HL-60/S4 treated with retinoic acid at 250 ng/mL for 4 days and 3 days (cell line): ENCODE results near the gene CAPG.
"Not testable (repeated sequence)": the region's sequence is repeated elsewhere in the genome, so short reads cannot be mapped to it uniquely, and the experiment has no call there.

Source experiments
- in situ Hi-C: fragments of 300-500 bp; cut with MboI; formaldehyde crosslinking; loops from 2 replicates; pipeline ENCODE4 v1.7.0; 2022; ENCODE audit warnings: low sequenced_read_pairs

Gene CAPG

DNA sequence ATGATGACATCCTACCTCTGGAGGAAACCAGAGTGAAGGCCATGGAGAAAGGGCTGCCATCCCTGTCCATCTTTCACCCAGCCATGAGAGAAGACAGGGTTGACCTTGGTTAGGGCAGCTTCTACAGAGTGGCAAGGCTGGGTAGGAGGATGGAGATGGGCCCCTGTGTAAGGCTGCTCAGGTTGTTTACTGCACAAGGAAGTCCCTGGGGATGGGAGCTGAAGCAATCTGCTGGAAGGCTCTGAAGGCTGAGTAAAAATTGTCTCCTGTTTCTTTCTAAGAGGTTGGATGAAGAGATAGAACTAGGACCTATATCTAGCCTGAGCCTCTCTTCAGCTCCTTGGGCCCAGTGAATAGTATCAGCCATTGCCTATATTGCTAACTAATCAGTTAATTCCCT is 41.2 kb downstream of the CAPG start:
- in situ Hi-C loops: no loop called here

DNA sequence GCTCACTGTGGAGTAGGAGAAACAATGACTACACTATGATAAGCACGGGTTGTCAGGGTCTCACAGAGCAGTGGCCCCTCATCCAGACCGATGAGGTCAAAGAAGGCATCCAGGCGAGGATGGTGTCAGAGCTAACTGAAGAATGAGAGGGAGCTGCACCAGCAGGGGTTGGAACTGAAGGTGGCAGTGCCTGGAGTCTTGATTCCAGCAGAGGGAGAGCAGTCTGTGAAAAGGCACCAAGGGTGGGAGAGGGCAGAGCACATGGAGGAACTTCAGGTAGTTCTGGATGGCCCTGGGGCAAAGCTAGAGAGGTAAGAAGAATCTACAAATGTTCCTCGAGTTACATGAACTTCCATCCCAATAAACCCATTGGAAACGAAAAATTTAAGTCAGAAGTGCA is 43.0 kb downstream of the CAPG start:
- in situ Hi-C loops: no loop called here

DNA sequence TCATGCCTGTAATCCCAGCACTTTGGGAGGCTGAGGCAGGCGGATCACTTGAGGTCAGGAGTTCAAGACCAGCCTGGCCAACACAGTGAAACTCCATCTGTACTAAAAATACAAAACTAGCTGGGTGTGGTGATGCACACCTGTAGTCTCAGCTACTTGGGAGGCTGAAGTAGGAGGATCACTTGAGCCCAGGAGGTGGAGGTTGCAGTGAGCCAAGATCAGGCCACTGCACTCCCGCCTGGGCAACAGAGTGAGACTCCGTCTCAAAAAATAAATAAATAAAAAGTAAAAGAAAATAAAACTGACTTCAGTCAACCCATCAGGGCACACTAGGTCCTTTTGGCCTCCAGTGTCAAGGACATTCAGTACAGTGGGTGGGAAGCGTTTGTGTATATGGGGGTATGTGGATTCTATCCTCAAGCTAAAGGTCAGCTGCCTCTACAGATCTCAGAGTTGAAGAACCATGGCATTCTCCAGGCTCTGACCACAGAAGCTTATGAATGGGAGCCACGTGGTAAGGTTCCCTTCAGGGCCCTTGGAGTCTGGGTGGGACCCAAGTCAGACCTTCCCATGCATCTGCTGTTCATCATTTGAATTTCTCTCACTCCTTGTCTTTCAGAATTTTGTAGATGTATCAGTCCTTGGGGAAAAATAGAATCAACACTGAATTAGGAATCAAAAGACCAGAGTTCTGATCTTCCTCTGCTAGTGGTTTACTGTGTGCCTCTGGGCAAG is 47.3 kb downstream of the CAPG start:
- in situ Hi-C loops: not testable (repeated sequence)

DNA sequence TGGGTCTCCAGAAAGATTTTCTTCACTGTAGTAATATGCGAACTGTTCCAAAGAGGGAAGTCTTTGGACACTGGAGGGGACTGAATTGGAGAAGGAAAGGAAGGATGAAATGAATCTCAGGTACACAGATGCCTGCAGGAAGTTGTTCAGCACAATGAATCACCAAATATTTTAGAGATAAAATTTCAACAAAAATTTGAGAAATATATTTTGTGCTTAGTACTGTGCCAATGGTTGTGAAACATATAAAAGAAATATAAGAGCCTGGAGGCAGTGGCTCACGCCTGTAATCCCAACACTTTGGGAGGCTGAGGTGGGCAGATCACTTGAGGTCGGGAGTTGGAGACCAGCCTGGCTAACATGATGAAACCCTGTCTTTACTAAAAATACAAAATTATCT is 52.4 kb downstream of the CAPG start:
- in situ Hi-C loops: no loop called here

DNA sequence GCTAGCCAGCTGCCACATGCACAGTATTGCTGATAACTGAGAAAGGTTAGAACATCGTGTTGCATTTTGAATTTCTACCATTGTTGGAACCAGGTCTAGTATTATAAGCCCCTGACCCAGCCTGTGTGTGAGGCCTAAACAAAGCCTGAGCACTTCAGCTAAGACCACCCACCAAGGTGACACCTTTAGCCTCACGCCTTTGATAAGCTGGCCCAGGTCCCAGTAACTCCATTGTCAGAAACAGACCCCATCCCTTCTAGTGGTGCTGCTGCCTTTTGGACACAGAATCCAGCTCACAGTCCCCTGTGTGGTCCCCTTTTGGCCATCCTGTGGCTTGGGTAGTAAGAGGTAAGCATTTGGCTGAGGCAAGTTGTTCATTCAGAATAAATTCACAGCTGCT is 54.0 kb downstream of the CAPG start:
- in situ Hi-C loops: no loop called here

DNA sequence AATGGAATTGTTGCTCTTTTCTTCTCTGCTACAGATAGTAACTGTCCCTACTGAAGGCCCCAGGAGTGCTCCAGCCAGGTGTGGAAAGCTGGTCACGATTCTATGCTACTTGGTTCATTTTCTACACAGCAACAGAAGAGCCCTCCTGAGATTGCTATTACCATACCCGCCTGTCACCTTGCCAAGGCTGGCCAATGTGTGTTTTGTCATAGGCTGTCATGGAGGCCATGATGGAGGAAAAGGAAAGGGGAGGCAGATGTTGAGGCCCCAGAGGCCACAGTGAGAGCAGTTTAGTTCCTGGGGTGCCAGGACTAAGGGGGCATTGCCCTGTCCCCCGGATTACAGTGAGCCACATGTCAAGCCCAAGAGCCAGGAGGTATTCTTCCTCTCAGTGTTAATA is 54.6 kb downstream of the CAPG start:
- in situ Hi-C loops: no loop called here

DNA sequence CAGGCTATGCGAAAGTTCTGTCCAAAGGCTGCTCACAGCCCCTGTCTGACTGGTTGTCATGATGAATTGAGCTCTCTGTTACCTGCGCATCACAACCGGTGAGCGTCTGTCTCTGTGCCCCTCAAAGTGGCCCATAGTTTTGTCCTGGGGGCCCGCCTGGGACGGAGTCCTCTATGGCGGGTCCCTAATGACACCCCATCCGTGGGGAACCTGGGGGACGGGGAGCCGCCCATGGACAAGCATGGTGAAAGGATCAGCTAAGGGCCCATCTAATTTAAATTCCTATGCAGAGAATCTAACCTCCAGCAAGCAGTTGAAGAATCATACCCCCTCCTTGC is 55.1 kb downstream of the CAPG start:
- in situ Hi-C loops: no loop called here

DNA sequence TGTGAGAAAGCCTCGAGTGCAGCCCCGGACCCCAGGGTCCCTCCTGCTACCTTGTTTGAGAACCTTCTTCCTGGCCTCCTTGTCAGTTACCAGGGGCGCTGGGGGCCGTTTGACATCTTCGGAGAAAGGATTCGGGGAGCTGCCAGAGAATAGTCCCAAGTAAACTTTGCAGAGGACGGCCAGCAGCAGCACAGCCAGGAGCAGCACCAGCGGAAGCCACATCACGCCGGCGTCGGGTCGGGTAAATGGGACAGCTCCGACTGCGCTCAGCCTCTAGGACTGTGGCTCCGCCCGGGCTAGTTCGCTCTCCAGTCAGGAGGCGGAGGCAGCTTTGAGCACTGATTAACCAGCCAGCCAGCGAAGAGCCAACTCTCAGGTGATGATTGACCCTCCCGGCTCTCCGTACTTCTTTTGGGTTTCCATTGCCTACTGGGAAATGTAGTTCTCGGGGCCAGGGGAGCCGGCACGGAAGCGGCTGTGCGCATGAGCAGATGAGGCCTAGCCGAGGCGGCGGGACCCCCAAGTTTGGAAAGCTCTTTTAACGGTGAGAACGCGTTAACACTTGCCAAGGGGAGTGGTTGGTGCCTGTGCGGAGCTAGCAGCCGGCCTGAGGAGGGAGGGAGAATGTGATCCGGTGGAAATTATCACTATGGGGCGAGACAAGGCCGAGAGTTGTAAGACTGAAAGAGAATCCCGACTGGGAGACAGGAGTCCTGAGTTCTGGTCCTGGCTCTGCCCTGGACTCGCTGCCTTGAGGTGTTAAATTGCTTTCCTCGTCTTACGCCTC is 55.7 kb downstream of the CAPG start, which contains the start of the genes ELMOD3 and RETSAT:
Gene ELMOD3, plus strand, starts transcription at position 484 of the 787 bp plus-strand sequence. CDS start 2,430 bp downstream, outside the sequence.
Gene RETSAT, minus strand, starts transcription at position 243 of the 787 bp plus-strand sequence. Its CDS starts 21 bp downstream, at position 222.
- in situ Hi-C loops: no loop called here

DNA sequence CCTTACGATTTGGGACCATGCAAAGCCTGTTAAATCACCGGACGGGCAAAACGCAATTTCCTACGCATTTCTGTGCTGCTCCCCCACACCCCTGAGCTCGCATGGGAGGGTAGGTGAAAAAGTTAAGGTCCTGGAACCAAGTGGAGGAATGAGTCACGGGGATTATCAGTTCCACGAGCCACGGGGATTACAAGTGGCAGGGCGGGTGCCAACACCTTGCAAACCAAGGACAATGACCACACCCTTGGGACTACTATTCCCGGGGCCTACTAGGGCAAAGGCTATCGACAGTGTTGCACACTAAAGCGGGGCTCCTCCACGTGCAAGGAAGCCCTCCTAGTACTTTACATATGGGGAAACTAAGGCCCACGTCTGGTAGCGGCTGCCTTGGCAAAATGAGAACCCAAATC is 56.3 kb downstream of the CAPG start:
- in situ Hi-C loops: no loop called here

DNA sequence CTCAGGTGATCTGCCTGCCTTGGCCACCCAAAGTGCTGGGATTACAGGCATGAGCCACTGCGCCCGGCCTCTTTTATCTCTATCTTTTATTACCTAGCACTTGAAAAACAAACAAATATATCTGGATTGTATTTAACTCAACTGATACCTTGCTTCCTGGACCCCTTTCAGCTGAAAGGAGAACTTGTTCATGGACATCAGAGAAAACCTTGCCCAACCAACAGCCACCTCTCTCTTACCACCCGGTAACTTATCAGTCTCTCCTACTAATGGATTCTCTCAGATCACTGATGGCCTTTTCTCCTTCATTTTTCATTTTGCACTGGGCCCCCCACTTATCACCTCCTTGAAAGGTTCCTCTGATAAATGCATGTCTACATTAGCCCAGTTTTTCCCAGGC is 62.6 kb downstream of the CAPG start:
- in situ Hi-C loops: no loop called here
